ENCODE results near the gene CATSPERB. TPM values are rescaled to one million over a fixed set of nuclear protein-coding genes. Genes with fewer than 3 reads are reported as not detected.
"Not testable (repeated sequence)": the region's sequence is repeated elsewhere in the genome, so short reads cannot be mapped to it uniquely, and the experiment has no call there.

CATSPERB gene
- total and polyA plus RNA-seq, 9 donors = 0.06 to 0.93 (median 0.30) TPM; not detected in 1

GRCh38 chr14:91714805-91715204, 17.1 kb downstream of the CATSPERB start:
- peak; percentile 16 for DNase-seq
- Histone ChIP-seq H3K36me3 (ENCODE audit: control insufficient read depth, insufficient read depth, low read length) (no peaks in the 10 kb centered on the region), H3K4me3 (ENCODE audit: low read length) (no peak overlapping the region), H3K27me3 (ENCODE audit: control insufficient read depth, insufficient read depth, low read length) (no peaks in the 10 kb centered on the region), H3K9me3 (replicated peaks; ENCODE audit: control insufficient read depth, low read depth, low read length) (no peaks in the 10 kb centered on the region), H3K4me1 (ENCODE audit: control insufficient read depth, insufficient read depth, low read length) (no peaks in the 10 kb centered on the region), H3K27ac (ENCODE audit: low read length) (no peak overlapping the region)
- 100% methylated on average over 2 of the region's 6 CpGs for WGBS (ENCODE audit: insufficient coverage)

- no peak for DNase-seq
- peaks cover 7% of the 10 kb centered on the region for H3K9me3 ChIP-seq (replicated peaks; ENCODE audit: control insufficient read depth, low read depth, low read length)
- no peak overlapping the region for H3K4me3 ChIP-seq (ENCODE audit: low read length)
- 95% methylated on average over 3 of the region's 3 CpGs for WGBS (ENCODE audit: insufficient coverage)
- no peaks in the 10 kb centered on the region for H3K4me1 ChIP-seq (ENCODE audit: control insufficient read depth, insufficient read depth, low read length)
- no peaks in the 10 kb centered on the region for H3K27me3 ChIP-seq (ENCODE audit: control insufficient read depth, insufficient read depth, low read length)
- H3K27ac ChIP-seq (ENCODE audit: low read length) = no peak overlapping the region
- H3K36me3 ChIP-seq (ENCODE audit: control insufficient read depth, insufficient read depth, low read length) = no peaks in the 10 kb centered on the region
These were observed 23.1 kb downstream of the CATSPERB start for GRCh38 chr14:91708795-91709194.

- H3K9me3 ChIP-seq (replicated peaks; ENCODE audit: control insufficient read depth, low read depth, low read length) = peaks cover 7% of the 10 kb centered on the region
- no peak for DNase-seq
- H3K36me3 ChIP-seq (ENCODE audit: control insufficient read depth, insufficient read depth, low read length) = no peaks in the 10 kb centered on the region
- H3K27me3 ChIP-seq (ENCODE audit: control insufficient read depth, insufficient read depth, low read length) = no peaks in the 10 kb centered on the region
- H3K4me3 ChIP-seq (ENCODE audit: low read length) = no peak overlapping the region
- no peak overlapping the region for H3K27ac ChIP-seq (ENCODE audit: low read length)
- no peaks in the 10 kb centered on the region for H3K4me1 ChIP-seq (ENCODE audit: control insufficient read depth, insufficient read depth, low read length)
These were observed 24.9 kb downstream of the CATSPERB start for GRCh38 chr14:91706996-91707395.

GRCh38 chr14:91694643-91695042, 37.2 kb downstream of the CATSPERB start:
- H3K9me3 ChIP-seq (replicated peaks; ENCODE audit: control insufficient read depth, low read depth, low read length) = peaks cover 8% of the 10 kb centered on the region
- no CpG with 5 or more reads among the region's 2 CpGs for WGBS (ENCODE audit: insufficient coverage)
- H3K36me3 ChIP-seq (ENCODE audit: control insufficient read depth, insufficient read depth, low read length) = no peaks in the 10 kb centered on the region

GRCh38 chr14:91693346-91693745, 38.5 kb downstream of the CATSPERB start:
- no peak for DNase-seq
- Histone ChIP-seq H3K4me1 (ENCODE audit: control insufficient read depth, insufficient read depth, low read length) (no peaks in the 10 kb centered on the region), H3K27ac (ENCODE audit: low read length) (no peak overlapping the region), H3K4me3 (ENCODE audit: low read length) (no peak overlapping the region), H3K27me3 (ENCODE audit: control insufficient read depth, insufficient read depth, low read length) (no peaks in the 10 kb centered on the region), H3K9me3 (replicated peaks; ENCODE audit: control insufficient read depth, low read depth, low read length) (peaks cover 8% of the 10 kb centered on the region), H3K36me3 (ENCODE audit: control insufficient read depth, insufficient read depth, low read length) (no peaks in the 10 kb centered on the region)
- WGBS (ENCODE audit: insufficient coverage) = no CpG with 5 or more reads among the region's 1 CpG

More at GRCh38 chr14:91694643-91695042, 37.2 kb downstream of the CATSPERB start:
- Histone ChIP-seq H3K4me3 (ENCODE audit: low read length) (no peak overlapping the region), H3K27me3 (ENCODE audit: control insufficient read depth, insufficient read depth, low read length) (no peaks in the 10 kb centered on the region), H3K4me1 (ENCODE audit: control insufficient read depth, insufficient read depth, low read length) (no peaks in the 10 kb centered on the region), H3K27ac (ENCODE audit: low read length) (no peak overlapping the region)
- no peak for DNase-seq

GRCh38 chr14:91692075-91692474, 39.8 kb downstream of the CATSPERB start:
- Histone ChIP-seq H3K27me3 (ENCODE audit: control insufficient read depth, insufficient read depth, low read length) (no peaks in the 10 kb centered on the region), H3K36me3 (ENCODE audit: control insufficient read depth, insufficient read depth, low read length) (no peaks in the 10 kb centered on the region), H3K27ac (ENCODE audit: low read length) (no peak overlapping the region), H3K4me1 (ENCODE audit: control insufficient read depth, insufficient read depth, low read length) (no peaks in the 10 kb centered on the region), H3K4me3 (ENCODE audit: low read length) (no peak overlapping the region), H3K9me3 (replicated peaks; ENCODE audit: control insufficient read depth, low read depth, low read length) (peaks cover 4% of the 10 kb centered on the region)
- no CpG with 5 or more reads among the region's 7 CpGs for WGBS (ENCODE audit: insufficient coverage)
- DNase-seq = no peak

- H3K4me3 ChIP-seq (ENCODE audit: low read length) = no peak overlapping the region
- no CpG with 5 or more reads among the region's 1 CpG for WGBS (ENCODE audit: insufficient coverage)
- no peaks in the 10 kb centered on the region for H3K27me3 ChIP-seq (ENCODE audit: control insufficient read depth, insufficient read depth, low read length)
- H3K4me1 ChIP-seq (ENCODE audit: control insufficient read depth, insufficient read depth, low read length) = no peaks in the 10 kb centered on the region
- H3K36me3 ChIP-seq (ENCODE audit: control insufficient read depth, insufficient read depth, low read length) = no peaks in the 10 kb centered on the region
- peaks cover 4% of the 10 kb centered on the region for H3K9me3 ChIP-seq (replicated peaks; ENCODE audit: control insufficient read depth, low read depth, low read length)
- no peak overlapping the region for H3K27ac ChIP-seq (ENCODE audit: low read length)
- DNase-seq = no peak
These were observed 42.3 kb downstream of the CATSPERB start for GRCh38 chr14:91689608-91690007.

- not testable (repeated sequence) for H3K27me3 ChIP-seq (ENCODE audit: control insufficient read depth, insufficient read depth, low read length); H3K4me3 ChIP-seq (ENCODE audit: low read length); H3K36me3 ChIP-seq (ENCODE audit: control insufficient read depth, insufficient read depth, low read length); DNase-seq; H3K27ac ChIP-seq (ENCODE audit: low read length); H3K4me1 ChIP-seq (ENCODE audit: control insufficient read depth, insufficient read depth, low read length); H3K9me3 ChIP-seq (replicated peaks; ENCODE audit: control insufficient read depth, low read depth, low read length)
- WGBS (ENCODE audit: insufficient coverage) = no CpG with 5 or more reads among the region's 4 CpGs
These were observed 44.5 kb downstream of the CATSPERB start for GRCh38 chr14:91687436-91687835.

GRCh38 chr14:91685600-91685999, 46.3 kb downstream of the CATSPERB start:
- WGBS (ENCODE audit: insufficient coverage) = 78% methylated on average over 1 of the region's 1 CpG
- H3K36me3 ChIP-seq (ENCODE audit: control insufficient read depth, insufficient read depth, low read length) = no peaks in the 10 kb centered on the region
- no peaks in the 10 kb centered on the region for H3K4me1 ChIP-seq (ENCODE audit: control insufficient read depth, insufficient read depth, low read length)
- H3K9me3 ChIP-seq (replicated peaks; ENCODE audit: control insufficient read depth, low read depth, low read length) = peaks cover 3% of the 10 kb centered on the region
- no peak overlapping the region for H3K27ac ChIP-seq (ENCODE audit: low read length)
- DNase-seq = no peak
- H3K27me3 ChIP-seq (ENCODE audit: control insufficient read depth, insufficient read depth, low read length) = peaks cover 3% of the 10 kb centered on the region
- H3K4me3 ChIP-seq (ENCODE audit: low read length) = no peak overlapping the region

- Histone ChIP-seq H3K27me3 (ENCODE audit: control insufficient read depth, insufficient read depth, low read length) (peaks cover 3% of the 10 kb centered on the region), H3K27ac (ENCODE audit: low read length) (no peak overlapping the region), H3K36me3 (ENCODE audit: control insufficient read depth, insufficient read depth, low read length) (no peaks in the 10 kb centered on the region), H3K4me1 (ENCODE audit: control insufficient read depth, insufficient read depth, low read length) (no peaks in the 10 kb centered on the region), H3K4me3 (ENCODE audit: low read length) (no peak overlapping the region), H3K9me3 (replicated peaks; ENCODE audit: control insufficient read depth, low read depth, low read length) (no peaks in the 10 kb centered on the region)
- DNase-seq = no peak
- 75% methylated on average over 4 of the region's 4 CpGs for WGBS (ENCODE audit: insufficient coverage)
These were observed 49.9 kb downstream of the CATSPERB start for GRCh38 chr14:91681893-91682563.

GRCh38 chr14:91681118-91681517, 50.8 kb downstream of the CATSPERB start:
- Histone ChIP-seq H3K27ac (ENCODE audit: low read length) (no peak overlapping the region), H3K27me3 (ENCODE audit: control insufficient read depth, insufficient read depth, low read length) (peaks cover 3% of the 10 kb centered on the region), H3K4me3 (ENCODE audit: low read length) (no peak overlapping the region), H3K36me3 (ENCODE audit: control insufficient read depth, insufficient read depth, low read length) (no peaks in the 10 kb centered on the region), H3K4me1 (ENCODE audit: control insufficient read depth, insufficient read depth, low read length) (no peaks in the 10 kb centered on the region), H3K9me3 (replicated peaks; ENCODE audit: control insufficient read depth, low read depth, low read length) (no peaks in the 10 kb centered on the region)
- DNase-seq = no peak
- WGBS (ENCODE audit: insufficient coverage) = no CpG with 5 or more reads among the region's 4 CpGs
